Measurements from ENCODE around the gene SPDEF. TPM values are rescaled to one million over a fixed set of nuclear protein-coding genes. Genes with fewer than 3 reads are reported as not detected.
A peak's percentile ranks its signal among the peaks of the same experiment; 100 is the strongest.

Gene SPDEF
- total RNA-seq, 1 donor from 2014 or later = 3.5 TPM

DNA sequence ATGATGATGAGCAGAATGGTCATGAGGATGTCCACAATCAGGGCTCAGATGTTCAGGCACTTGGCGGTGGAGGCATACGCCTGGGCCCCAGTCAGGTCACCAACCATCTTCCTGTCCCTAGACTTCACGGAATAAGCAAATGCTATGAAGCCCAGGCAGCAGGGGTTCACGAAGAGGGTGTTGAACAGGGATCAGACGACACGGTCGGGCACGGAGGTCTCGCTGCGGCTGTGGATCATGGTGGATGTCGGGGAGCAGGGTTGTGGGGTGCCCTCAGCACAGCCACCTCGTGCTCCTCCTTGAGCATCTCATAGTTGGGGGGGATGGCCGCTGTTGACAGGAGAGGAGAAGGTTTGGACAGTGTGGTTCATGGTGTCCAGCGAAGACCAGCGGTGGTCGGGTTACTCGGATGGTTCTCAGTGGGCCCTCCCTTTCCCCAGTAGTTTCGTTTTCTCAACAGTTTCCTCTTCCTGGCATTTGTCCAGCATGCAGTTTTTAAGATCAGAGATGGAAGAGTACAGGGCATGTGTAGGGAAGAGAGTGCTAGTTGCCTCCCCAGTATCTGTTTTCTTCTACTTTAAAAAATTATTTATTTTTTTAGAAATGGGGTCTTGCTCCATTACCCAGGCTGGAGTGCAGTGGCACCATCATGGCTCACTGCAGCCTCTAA lies 20.3 kb upstream of the SPDEF start:
- no peak for ATAC-seq
- intact Hi-C loops (cut with DNase I) = no loop called here
- H3K27me3 ChIP-seq (ENCODE audit: low read depth) = no peaks in the 10 kb centered on the region

GRCh38 chr6:34575326-34575725 lies 19.2 kb upstream of the SPDEF start:
- Histone ChIP-seq H3K27me3 (ENCODE audit: low read depth) (peaks cover 5% of the 10 kb centered on the region), H3K4me3 (no peak overlapping the region), H3K4me1 (no peaks in the 10 kb centered on the region), H3K27ac (no peak overlapping the region), H3K9me3 (no peaks in the 10 kb centered on the region), H3K36me3 (no peaks in the 10 kb centered on the region)
- ATAC-seq (no peak), DNase-seq (peak; percentile 25)
- intact Hi-C loops (cut with DNase I) = no loop called here
- TF ChIP-seq, protein P1, sequence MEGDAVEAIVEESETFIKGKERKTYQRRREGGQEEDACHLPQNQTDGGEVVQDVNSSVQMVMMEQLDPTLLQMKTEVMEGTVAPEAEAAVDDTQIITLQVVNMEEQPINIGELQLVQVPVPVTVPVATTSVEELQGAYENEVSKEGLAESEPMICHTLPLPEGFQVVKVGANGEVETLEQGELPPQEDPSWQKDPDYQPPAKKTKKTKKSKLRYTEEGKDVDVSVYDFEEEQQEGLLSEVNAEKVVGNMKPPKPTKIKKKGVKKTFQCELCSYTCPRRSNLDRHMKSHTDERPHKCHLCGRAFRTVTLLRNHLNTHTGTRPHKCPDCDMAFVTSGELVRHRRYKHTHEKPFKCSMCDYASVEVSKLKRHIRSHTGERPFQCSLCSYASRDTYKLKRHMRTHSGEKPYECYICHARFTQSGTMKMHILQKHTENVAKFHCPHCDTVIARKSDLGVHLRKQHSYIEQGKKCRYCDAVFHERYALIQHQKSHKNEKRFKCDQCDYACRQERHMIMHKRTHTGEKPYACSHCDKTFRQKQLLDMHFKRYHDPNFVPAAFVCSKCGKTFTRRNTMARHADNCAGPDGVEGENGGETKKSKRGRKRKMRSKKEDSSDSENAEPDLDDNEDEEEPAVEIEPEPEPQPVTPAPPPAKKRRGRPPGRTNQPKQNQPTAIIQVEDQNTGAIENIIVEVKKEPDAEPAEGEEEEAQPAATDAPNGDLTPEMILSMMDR (IDR thresholded peaks at IDR 0.05) = no peak

More for the DNA sequence above, 20.3 kb upstream of the SPDEF start:
- no peaks in the 10 kb centered on the region for H3K36me3 ChIP-seq
- DNase-seq = peak; percentile 34
- H3K4me1 ChIP-seq = no peaks in the 10 kb centered on the region
- no peaks in the 10 kb centered on the region for H3K9me3 ChIP-seq
- H3K4me3 ChIP-seq = no peak overlapping the region
- TF ChIP-seq, protein P1 (IDR thresholded peaks at IDR 0.05) = no peak
- H3K27ac ChIP-seq = no peak overlapping the region

DNA sequence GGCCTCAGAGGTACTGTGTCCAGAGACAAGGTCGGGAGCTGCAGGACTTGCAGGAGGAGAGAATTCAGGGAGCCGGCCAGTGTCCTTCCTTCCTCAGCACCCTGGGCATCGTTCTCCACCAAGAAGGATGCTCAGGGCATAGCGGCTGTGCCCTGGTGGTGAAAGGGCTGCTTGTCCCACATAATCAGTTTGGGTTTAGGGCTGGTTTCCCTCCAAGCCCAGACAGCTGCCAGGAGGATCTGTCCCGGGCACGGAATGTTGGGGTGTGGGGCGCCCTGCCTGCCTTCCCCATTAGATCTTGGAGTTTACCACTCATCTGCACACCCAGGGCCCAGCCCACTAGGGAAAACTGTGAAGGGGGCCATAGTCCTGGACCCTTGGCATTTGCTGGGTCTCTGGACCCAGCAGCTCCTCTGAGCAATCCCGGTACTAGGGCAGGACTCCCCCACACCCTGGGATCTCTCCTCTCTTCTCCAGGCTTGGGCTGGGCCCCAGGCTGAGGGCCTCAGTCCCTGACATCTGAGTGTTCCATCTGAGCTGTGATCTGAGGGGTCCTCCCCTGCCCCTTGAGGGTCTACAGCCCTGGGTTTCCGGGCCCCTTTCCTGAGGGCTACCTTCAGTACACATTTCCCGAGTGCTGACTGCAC lies 18.6 kb upstream of the SPDEF start:
- H3K36me3 ChIP-seq = no peaks in the 10 kb centered on the region
- no peaks in the 10 kb centered on the region for H3K9me3 ChIP-seq
- H3K4me3 ChIP-seq = no peak overlapping the region
- no peak overlapping the region for H3K27ac ChIP-seq
- peaks cover 9% of the 10 kb centered on the region for H3K27me3 ChIP-seq (ENCODE audit: low read depth)
- ATAC-seq (no peak), DNase-seq (peak; percentile 18)
- intact Hi-C loops (cut with DNase I) = no loop called here
- no peaks in the 10 kb centered on the region for H3K4me1 ChIP-seq
- TF ChIP-seq, protein P1 (IDR thresholded peaks at IDR 0.05) = no peak

GRCh38 chr6:34573567-34574183 lies 17.5 kb upstream of the SPDEF start:
- H3K36me3 ChIP-seq = no peaks in the 10 kb centered on the region
- TF ChIP-seq, protein P1 (IDR thresholded peaks at IDR 0.05) = no peak
- no peaks in the 10 kb centered on the region for H3K9me3 ChIP-seq
- H3K27me3 ChIP-seq (ENCODE audit: low read depth) = peaks cover 20% of the 10 kb centered on the region
- ATAC-seq (no peak), DNase-seq (peak; percentile 32)
- H3K4me1 ChIP-seq = no peaks in the 10 kb centered on the region
- intact Hi-C loops (cut with DNase I) = no loop called here
- no peak overlapping the region for H3K27ac ChIP-seq
- no peak overlapping the region for H3K4me3 ChIP-seq

DNA sequence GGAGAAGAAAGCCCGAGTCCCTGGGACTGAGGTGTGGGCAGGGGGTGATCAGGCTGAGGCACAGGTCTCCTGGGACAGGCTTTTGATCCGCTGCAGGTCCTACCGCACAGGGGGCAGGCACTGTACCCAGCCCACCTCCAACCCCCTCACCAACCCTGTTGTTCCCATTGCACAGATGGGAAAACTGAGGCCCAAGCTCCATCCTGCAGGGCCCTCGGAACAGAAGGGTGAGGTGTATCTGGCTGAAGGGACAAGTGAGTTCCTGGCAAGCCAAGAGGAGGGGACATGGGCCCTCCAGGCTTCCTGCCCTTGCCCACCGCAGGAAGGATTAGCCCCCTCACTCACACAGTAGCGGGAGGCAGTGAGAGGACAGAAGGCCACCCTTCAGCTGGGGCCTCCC lies 16.5 kb upstream of the SPDEF start:
- H3K27me3 ChIP-seq (ENCODE audit: low read depth) = peaks cover 29% of the 10 kb centered on the region
- intact Hi-C loops (cut with DNase I) = no loop called here
- DNase-seq (no peak), ATAC-seq (no peak)
- H3K4me3 ChIP-seq = no peak overlapping the region
- H3K4me1 ChIP-seq = no peaks in the 10 kb centered on the region
- no peaks in the 10 kb centered on the region for H3K9me3 ChIP-seq
- H3K36me3 ChIP-seq = no peaks in the 10 kb centered on the region
- TF ChIP-seq, protein P1 (IDR thresholded peaks at IDR 0.05) = no peak
- H3K27ac ChIP-seq = no peak overlapping the region
